IPS-18a (cell line): Measurements from ENCODE around the gene MFAP3.

Source experiments
- H3K27ac ChIP-seq: one replicate; pipeline ENCODE4 v1.5.1; 2013; ENCODE audit warnings: low read length
- H3K27me3 ChIP-seq: one replicate; pipeline ENCODE4 v1.6.1; 2013; ENCODE audit warnings: mild to moderate bottlenecking, low read length; ENCODE audit not compliant: control insufficient read depth, insufficient read depth
- H3K36me3 ChIP-seq: one replicate; pipeline ENCODE4 v1.6.1; 2013; ENCODE audit warnings: low read depth, low read length; ENCODE audit not compliant: control insufficient read depth
- H3K4me1 ChIP-seq: one replicate; pipeline ENCODE4 v1.6.1; 2013; ENCODE audit warnings: low read depth, low read length; ENCODE audit not compliant: control insufficient read depth
- H3K4me3 ChIP-seq: one replicate; pipeline ENCODE4 v1.5.1; 2013; ENCODE audit warnings: low read length
- H3K9ac ChIP-seq: one replicate; pipeline ENCODE4 v1.6.1; 2013; ENCODE audit warnings: mild to moderate bottlenecking, low read length, moderate library complexity
- H3K9me3 ChIP-seq: one replicate; pipeline ENCODE4 v1.6.1; 2013; ENCODE audit warnings: low read depth, low read length; ENCODE audit not compliant: control insufficient read depth

The MFAP3 gene

DNA sequence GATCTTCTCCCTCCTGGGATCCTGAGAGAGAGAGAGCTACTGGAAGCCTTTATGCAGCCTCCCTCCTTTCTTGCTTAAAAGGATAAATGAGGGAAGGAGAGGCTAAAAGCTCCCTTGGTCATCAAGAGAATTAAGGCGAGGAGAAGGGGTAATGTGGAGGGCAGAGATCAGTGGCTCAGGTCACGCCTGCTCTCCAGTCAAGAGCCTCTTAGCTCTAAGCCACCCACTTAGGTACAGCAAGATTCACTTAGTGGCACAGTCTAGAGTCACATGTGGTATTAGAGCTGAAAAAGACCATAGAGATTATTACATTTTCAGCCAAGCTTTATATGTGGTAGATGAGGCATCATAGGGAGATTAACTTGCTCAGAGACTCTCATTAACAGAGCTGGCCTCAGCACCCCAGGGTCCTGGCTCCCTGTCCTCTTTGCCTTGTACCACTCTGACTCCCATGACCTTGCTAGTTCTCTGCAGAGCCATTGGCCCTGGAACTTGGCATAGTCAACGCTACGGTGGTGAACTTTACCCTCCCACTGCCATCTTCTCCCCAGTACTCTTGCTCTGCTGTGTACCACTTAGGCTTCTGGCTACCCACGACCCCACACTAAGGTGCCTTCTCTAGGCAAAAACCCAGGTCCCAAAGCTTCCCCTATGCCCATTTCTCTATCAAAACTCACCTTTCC is 37.6 kb downstream of the MFAP3 start:
- Histone ChIP-seq H3K36me3 (no peaks in the 10 kb centered on the region), H3K27ac (no peak overlapping the region), H3K27me3 (no peaks in the 10 kb centered on the region), H3K9ac (no peak overlapping the region), H3K4me3 (no peak overlapping the region), H3K4me1 (peaks cover 16% of the 10 kb centered on the region), H3K9me3 (no peaks in the 10 kb centered on the region)

- H3K27me3 ChIP-seq = no peaks in the 10 kb centered on the region
- H3K36me3 ChIP-seq = no peaks in the 10 kb centered on the region
- H3K9ac ChIP-seq = no peak overlapping the region
- H3K4me3 ChIP-seq = no peak overlapping the region
- H3K4me1 ChIP-seq = peaks cover 13% of the 10 kb centered on the region
- H3K9me3 ChIP-seq = no peaks in the 10 kb centered on the region
- no peak overlapping the region for H3K27ac ChIP-seq
These were observed 38.9 kb downstream of the MFAP3 start for GRCh38 chr5:154077696-154078095.

- H3K36me3 ChIP-seq = no peaks in the 10 kb centered on the region
- no peak overlapping the region for H3K27ac ChIP-seq
- no peaks in the 10 kb centered on the region for H3K9me3 ChIP-seq
- H3K4me3 ChIP-seq = no peak overlapping the region
- no peaks in the 10 kb centered on the region for H3K27me3 ChIP-seq
- H3K4me1 ChIP-seq = peaks cover 12% of the 10 kb centered on the region
- H3K9ac ChIP-seq = no peak overlapping the region
These were observed 39.5 kb downstream of the MFAP3 start for GRCh38 chr5:154078272-154078671.

GRCh38 chr5:154081246-154081645 is 42.5 kb downstream of the MFAP3 start:
- Histone ChIP-seq H3K4me1 (peaks cover 22% of the 10 kb centered on the region), H3K27me3 (no peaks in the 10 kb centered on the region), H3K36me3 (no peaks in the 10 kb centered on the region), H3K9me3 (no peaks in the 10 kb centered on the region), H3K27ac (no peak overlapping the region), H3K4me3 (no peak overlapping the region), H3K9ac (no peak overlapping the region)

DNA sequence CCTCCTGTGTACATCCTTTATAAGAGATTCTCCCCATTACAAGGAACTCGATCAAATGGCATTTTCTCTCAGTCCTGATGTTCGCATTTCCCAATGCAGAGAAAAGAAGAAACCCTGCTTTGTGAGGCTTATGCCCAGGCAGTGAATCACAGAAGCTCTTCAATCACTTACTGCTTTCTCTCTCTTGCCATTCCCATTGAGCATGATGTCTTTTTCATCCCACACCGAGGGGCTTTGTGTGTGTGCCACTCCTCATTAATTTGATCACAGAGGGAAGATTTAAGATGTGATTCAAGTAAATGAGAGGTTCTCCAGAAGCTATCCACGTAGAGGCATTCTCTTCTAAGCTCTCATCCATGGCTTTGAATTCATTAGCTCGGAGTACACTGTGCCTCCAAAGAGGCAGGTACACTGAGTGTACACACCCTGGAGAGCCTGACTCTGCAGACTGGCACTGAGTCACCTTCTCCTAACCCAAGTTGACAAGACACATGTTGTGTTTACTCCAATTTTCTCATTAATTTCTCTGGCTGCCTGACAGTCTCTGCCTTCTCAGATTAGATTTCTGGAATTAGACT is 45.4 kb downstream of the MFAP3 start:
- H3K4me3 ChIP-seq = no peak overlapping the region
- no peaks in the 10 kb centered on the region for H3K27me3 ChIP-seq
- H3K9me3 ChIP-seq = no peaks in the 10 kb centered on the region
- no peak overlapping the region for H3K9ac ChIP-seq
- H3K36me3 ChIP-seq = no peaks in the 10 kb centered on the region
- H3K27ac ChIP-seq = no peak overlapping the region
- peaks cover 18% of the 10 kb centered on the region for H3K4me1 ChIP-seq

DNA sequence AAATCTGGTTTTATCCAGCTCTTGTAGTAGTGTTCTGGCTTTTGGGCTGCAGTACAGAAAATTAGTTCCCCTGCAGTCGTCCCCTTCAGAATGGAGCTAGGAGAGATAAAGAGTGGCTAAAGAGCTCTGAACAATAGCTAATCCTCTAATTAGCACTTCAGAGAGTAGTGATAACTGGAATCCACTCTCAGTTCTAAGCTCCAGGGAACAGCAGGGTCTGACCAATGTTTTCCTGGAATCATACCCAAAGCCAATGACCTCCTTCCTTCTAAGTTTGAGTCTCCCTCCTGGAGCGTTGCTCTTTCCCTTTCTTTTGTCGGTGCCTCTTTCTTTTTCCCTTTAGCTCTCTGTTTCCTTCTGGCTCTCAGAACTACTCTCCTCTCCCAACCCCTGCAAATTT is 47.4 kb downstream of the MFAP3 start:
- no peak overlapping the region for H3K4me3 ChIP-seq
- H3K36me3 ChIP-seq = no peaks in the 10 kb centered on the region
- H3K4me1 ChIP-seq = peaks cover 18% of the 10 kb centered on the region
- no peak overlapping the region for H3K27ac ChIP-seq
- H3K27me3 ChIP-seq = no peaks in the 10 kb centered on the region
- no peak overlapping the region for H3K9ac ChIP-seq
- H3K9me3 ChIP-seq = no peaks in the 10 kb centered on the region

- Histone ChIP-seq H3K4me3 (no peak overlapping the region), H3K27me3 (no peaks in the 10 kb centered on the region), H3K27ac (no peak overlapping the region), H3K9ac (no peak overlapping the region), H3K4me1 (peaks cover 18% of the 10 kb centered on the region), H3K36me3 (no peaks in the 10 kb centered on the region), H3K9me3 (no peaks in the 10 kb centered on the region)
These were observed 47.9 kb downstream of the MFAP3 start for GRCh38 chr5:154086641-154087040.

DNA sequence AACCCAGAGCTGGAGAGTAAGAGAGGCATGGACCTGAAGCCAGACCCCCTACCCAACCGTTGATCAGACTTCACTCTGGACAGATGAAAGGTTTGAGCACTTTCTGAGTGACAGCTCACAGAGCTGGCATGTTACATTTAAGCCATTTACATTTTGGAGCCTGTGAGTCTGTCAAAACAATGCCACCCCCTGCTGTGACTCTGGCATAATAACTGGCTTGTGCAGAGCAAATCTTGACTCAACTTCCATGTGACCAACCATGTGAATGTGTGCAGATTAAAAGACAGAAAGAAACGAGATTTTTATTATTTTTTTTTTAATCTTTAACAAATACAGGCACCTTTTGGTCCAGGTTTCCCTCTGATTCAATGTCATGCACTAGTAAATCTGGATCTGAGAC is 48.5 kb downstream of the MFAP3 start:
- Histone ChIP-seq H3K4me3 (no peak overlapping the region), H3K36me3 (no peaks in the 10 kb centered on the region), H3K9ac (no peak overlapping the region), H3K4me1 (peaks cover 20% of the 10 kb centered on the region), H3K9me3 (no peaks in the 10 kb centered on the region), H3K27me3 (no peaks in the 10 kb centered on the region), H3K27ac (no peak overlapping the region)

DNA sequence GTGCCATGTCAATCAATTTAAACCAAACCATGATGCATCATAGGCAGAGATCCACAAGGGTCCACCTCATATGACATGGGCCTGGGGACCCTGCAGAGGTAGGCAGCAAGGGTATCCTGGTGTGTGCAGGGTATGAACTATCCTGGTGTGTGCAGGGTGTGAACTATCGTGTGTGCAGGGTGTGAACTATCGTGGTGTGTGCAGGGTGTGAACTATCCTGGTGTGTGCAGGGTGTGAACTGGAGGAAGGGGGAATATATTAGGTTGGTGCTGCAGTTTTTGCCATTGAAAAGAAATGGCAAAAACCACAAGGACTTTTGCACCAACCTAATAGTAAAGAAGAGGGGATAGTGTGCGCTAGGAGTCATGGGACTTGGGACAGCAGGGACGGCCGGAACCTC is 50.0 kb downstream of the MFAP3 start:
- no peak overlapping the region for H3K27ac ChIP-seq
- no peaks in the 10 kb centered on the region for H3K9me3 ChIP-seq
- H3K4me1 ChIP-seq = peaks cover 26% of the 10 kb centered on the region
- no peaks in the 10 kb centered on the region for H3K27me3 ChIP-seq
- no peak overlapping the region for H3K9ac ChIP-seq
- no peaks in the 10 kb centered on the region for H3K36me3 ChIP-seq
- no peak overlapping the region for H3K4me3 ChIP-seq

DNA sequence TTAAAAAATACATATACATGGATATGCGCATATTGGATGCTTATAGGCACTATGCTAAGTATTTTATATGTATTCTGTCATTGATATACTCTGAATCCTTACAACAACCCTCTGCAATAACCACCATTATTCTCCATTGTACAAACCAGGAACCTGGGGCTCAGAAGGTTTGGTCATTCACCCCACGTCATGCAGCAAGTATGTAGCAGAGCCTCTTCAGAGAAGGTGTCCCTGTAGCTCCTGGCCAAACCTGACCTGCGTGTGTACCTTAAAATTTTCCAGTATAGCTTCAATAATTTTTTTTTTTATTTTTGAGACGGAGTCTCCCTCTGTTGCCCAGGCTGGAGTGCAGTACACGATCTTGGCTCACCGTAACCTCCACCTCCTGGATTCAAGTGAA is 51.9 kb downstream of the MFAP3 start:
- peaks cover 22% of the 10 kb centered on the region for H3K4me1 ChIP-seq
- no peaks in the 10 kb centered on the region for H3K36me3 ChIP-seq
- H3K4me3 ChIP-seq = no peak overlapping the region
- H3K9me3 ChIP-seq = no peaks in the 10 kb centered on the region
- no peaks in the 10 kb centered on the region for H3K27me3 ChIP-seq
- no peak overlapping the region for H3K9ac ChIP-seq
- H3K27ac ChIP-seq = no peak overlapping the region

DNA sequence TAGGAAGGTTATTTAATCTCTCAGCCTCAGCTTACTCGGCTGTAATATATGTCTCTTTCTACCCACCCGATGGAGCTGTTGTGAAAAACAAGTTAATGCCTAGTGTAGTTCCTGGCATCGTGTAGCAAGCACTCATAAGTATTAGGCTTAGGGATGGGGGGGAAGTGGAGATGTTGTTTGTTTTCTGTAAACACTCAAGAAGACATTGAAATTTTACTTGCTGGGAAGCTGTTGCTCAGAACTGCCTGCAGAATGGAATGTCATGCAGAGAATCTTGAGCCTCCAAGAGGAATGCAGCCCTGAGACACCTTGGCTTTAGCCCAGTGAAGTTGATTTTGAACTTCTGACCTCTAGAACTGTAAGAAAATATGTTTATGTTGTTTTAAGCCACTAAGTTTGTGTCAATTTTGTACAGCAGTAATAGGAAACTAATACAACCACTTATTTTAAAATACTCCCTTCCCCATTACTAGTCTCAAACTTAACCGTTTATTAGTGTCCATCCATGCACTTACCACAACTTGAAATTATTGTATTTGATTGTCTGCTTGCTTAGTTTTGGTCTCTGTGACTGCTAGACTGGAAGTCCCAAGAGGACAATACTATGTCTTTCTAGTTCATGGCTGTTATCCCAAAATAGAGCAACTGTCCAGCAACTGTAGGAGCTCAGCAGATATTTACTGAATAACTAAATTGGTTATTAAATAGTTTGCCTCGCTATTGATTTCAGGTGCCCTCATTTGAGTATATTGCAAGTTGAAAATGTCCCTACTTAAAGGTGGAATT is 53.8 kb downstream of the MFAP3 start:
- no peaks in the 10 kb centered on the region for H3K9me3 ChIP-seq
- no peak overlapping the region for H3K4me3 ChIP-seq
- no peaks in the 10 kb centered on the region for H3K36me3 ChIP-seq
- H3K27ac ChIP-seq = no peak overlapping the region
- no peaks in the 10 kb centered on the region for H3K27me3 ChIP-seq
- no peak overlapping the region for H3K9ac ChIP-seq
- peaks cover 13% of the 10 kb centered on the region for H3K4me1 ChIP-seq

DNA sequence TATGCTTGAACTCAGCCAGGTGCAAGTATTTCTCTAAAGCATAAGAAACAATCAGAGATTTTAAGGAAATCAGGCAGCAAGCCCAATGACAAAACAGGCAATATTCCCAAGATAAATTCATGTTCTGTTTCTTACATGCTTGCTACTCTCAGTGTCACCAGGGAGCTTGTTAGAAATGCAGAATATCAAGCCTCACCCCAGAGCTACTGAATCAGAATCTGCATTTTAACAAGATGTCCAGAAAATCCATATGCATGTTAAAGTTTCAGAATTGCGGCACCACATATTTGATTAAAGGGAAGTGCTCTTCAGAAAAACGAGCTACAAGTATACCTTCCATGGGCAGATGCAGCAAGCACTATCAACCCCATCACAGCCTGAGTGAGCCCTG is 54.4 kb downstream of the MFAP3 start:
- Histone ChIP-seq H3K27me3 (no peaks in the 10 kb centered on the region), H3K27ac (no peak overlapping the region), H3K9ac (no peak overlapping the region), H3K36me3 (no peaks in the 10 kb centered on the region), H3K4me3 (no peak overlapping the region), H3K9me3 (no peaks in the 10 kb centered on the region), H3K4me1 (peaks cover 13% of the 10 kb centered on the region)
